Measurements from ENCODE around the gene NAALADL2.

GRCh38 chr3:175479175-175479574 is 620.0 kb downstream of the NAALADL2 start:
- no peak for TF ChIP-seq EZH2 (IDR thresholded peaks at IDR 0.05)
- TF ChIP-seq POLR2AphosphoS5 (IDR thresholded peaks at IDR 0.05; ENCODE audit: borderline replicate concordance, low read depth, low read length) = no peak
- TF ChIP-seq FOXP2 (optimal IDR thresholded peaks at IDR 0.05; ENCODE audit: control extremely low read depth, extremely low read length, insufficient read depth) = no peak
